Skin of body (tissue), 3 donors: ENCODE results near the gene STAT4. TPM values are rescaled to one million over a fixed set of nuclear protein-coding genes. Genes with fewer than 3 reads are reported as not detected.
"Not testable (repeated sequence)": the region's sequence is repeated elsewhere in the genome, so short reads cannot be mapped to it uniquely, and the experiment has no call there.

ENCODE experiments used
- DNase-seq: peaks from one replicate; lab custom pipeline; 2025; lab: John Stamatoyannopoulos, UW
- small RNA-seq: library from RNA; depleted of rRNA; stranded (forward); fragments of <200 nt; gene quantifications from one replicate; pipeline ENCODE3, GENCODE V24; 2014; ENCODE audit warnings: low replicate concordance
- total RNA-seq: library from RNA; depleted of rRNA; stranded (reverse); fragments of >200 nt; gene quantifications from one replicate; pipeline ENCODE4 v1.2.3, GENCODE V29; 2014

The STAT4 gene
- total RNA-seq, 1 donor from 2014 or later, result 4.3 TPM

- DNase-seq, result no peak
Measured at GRCh38 chr2:190996338-190996946, 154.4 kb downstream of the STAT4 start.

GRCh38 chr2:190995315-190995714 is 155.5 kb downstream of the STAT4 start:
- DNase-seq, result not testable (repeated sequence)

- DNase-seq, result no peak
Measured at GRCh38 chr2:190994148-190994547, 156.6 kb downstream of the STAT4 start.

GRCh38 chr2:190993292-190993643 is 157.5 kb downstream of the STAT4 start:
- no peak for DNase-seq

GRCh38 chr2:190990132-190990531 is 160.7 kb downstream of the STAT4 start:
- no peak for DNase-seq

- DNase-seq, result no peak
Measured at GRCh38 chr2:190988910-190989309, 161.9 kb downstream of the STAT4 start.

GRCh38 chr2:190987938-190988337 is 162.9 kb downstream of the STAT4 start:
- DNase-seq, result no peak

- DNase-seq, result no peak
Measured at GRCh38 chr2:190987116-190987515, 163.7 kb downstream of the STAT4 start.

GRCh38 chr2:190986221-190986953 is 164.4 kb downstream of the STAT4 start:
- DNase-seq, result no peak

GRCh38 chr2:190984595-190984994 is 166.2 kb downstream of the STAT4 start:
- DNase-seq, result no peak

- no peak for DNase-seq
Measured at GRCh38 chr2:190982262-190983034, 168.3 kb downstream of the STAT4 start.

- no peak for DNase-seq
Measured at GRCh38 chr2:190981733-190982132, 169.1 kb downstream of the STAT4 start.

- no peak for DNase-seq
Measured at GRCh38 chr2:190981333-190981732, 169.5 kb downstream of the STAT4 start.

GRCh38 chr2:190980630-190981209 is 170.1 kb downstream of the STAT4 start:
- no peak for DNase-seq

- DNase-seq, result peak; percentile 17
Measured at GRCh38 chr2:190979906-190980629, 170.7 kb downstream of the STAT4 start.

Small RNAs within 50 kb of the gene (small RNA-seq; reads per million reads assigned to genes)
- not detected for gene RNU6-959P

Other genes with a start within 250 kb of the STAT4 start
- gene STAT1, start 136.8 kb downstream of the STAT4 start, total RNA-seq, result 51.6 TPM
- 150 TPM for gene MYO1B, start 94.4 kb upstream of the STAT4 start, total RNA-seq